Stimulated activated naive CD8-positive, alpha-beta T cell treated with anti-CD3 and anti-CD28 coated beads, Interleukin-15, Interleukin-2, amounts not matched to agents 100 ng/mL and 50 ng/mL, for 24 hours (primary cell): ENCODE data around the gene ICA1L.

Experiments used
- H3K27ac Mint-ChIP-seq: one replicate; pipeline ENCODE4 v1.8.0; 2021; ENCODE audit warnings: mild to moderate bottlenecking, mixed read lengths
- H3K27me3 Mint-ChIP-seq: one replicate; pipeline ENCODE4 v1.8.0; 2021; ENCODE audit warnings: mixed read lengths
- H3K36me3 Mint-ChIP-seq: one replicate; pipeline ENCODE4 v1.8.0; 2021; ENCODE audit warnings: low read depth, mixed read lengths
- H3K4me1 Mint-ChIP-seq: one replicate; pipeline ENCODE4 v1.8.0; 2021; ENCODE audit warnings: low read depth, mixed read lengths
- H3K4me3 Mint-ChIP-seq: one replicate; pipeline ENCODE4 v1.8.0; 2021; ENCODE audit warnings: mild to moderate bottlenecking, mixed read lengths
- H3K9me3 Mint-ChIP-seq: one replicate; pipeline ENCODE4 v1.8.0; 2021; ENCODE audit warnings: mixed read lengths

Gene ICA1L

GRCh38 chr2:202754936-202755335 is 116.6 kb downstream of the ICA1L start:
- H3K36me3 Mint-ChIP-seq = peaks cover 35% of the 10 kb centered on the region
- H3K27me3 Mint-ChIP-seq = no peaks in the 10 kb centered on the region
- no peaks in the 10 kb centered on the region for H3K9me3 Mint-ChIP-seq
- H3K4me1 Mint-ChIP-seq = peaks cover 37% of the 10 kb centered on the region
- peak overlapping the region; percentile 19 for H3K27ac Mint-ChIP-seq
- no peak overlapping the region for H3K4me3 Mint-ChIP-seq

GRCh38 chr2:202752071-202752470 is 119.5 kb downstream of the ICA1L start:
- Mint-ChIP-seq H3K27ac (no peak overlapping the region), H3K36me3 (peaks cover 17% of the 10 kb centered on the region), H3K27me3 (no peaks in the 10 kb centered on the region), H3K4me1 (peaks cover 42% of the 10 kb centered on the region), H3K4me3 (no peak overlapping the region), H3K9me3 (no peaks in the 10 kb centered on the region)

DNA sequence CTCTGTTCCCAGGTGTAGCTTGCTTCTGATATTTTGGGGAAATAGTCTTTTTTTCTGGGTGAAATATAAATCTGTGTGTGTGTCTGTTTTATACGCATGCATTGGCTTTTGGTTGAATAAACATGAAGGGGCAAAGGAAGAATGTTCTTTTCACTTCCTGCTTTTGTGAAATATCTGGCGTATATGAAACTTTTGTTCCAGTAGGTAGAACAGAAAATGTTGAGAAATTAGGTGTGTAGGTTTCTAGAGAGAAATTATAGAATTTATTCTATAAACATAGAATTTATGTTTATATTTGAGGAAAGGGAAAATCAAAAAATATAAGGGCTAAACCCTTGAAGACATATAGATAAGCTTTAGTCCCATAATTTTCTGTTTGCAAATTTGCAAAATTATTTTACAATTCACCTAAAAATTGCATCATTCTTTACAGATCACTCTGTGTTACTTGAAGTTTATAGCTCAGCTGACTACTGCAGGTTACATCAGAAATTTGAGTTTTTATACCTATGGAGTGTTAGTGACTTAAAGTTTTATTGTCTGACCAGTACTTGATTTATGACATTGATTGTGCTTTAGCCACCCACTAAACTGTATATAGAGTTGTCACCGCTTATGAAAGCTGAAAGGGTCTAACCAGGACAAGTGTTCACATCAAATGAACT is 120.7 kb downstream of the ICA1L start:
- H3K4me3 Mint-ChIP-seq = peak overlapping the region; percentile 15
- peak overlapping the region; percentile 85 for H3K27ac Mint-ChIP-seq
- H3K9me3 Mint-ChIP-seq = peaks cover 7% of the 10 kb centered on the region
- H3K4me1 Mint-ChIP-seq = peaks cover 42% of the 10 kb centered on the region
- H3K27me3 Mint-ChIP-seq = no peaks in the 10 kb centered on the region
- peaks cover 15% of the 10 kb centered on the region for H3K36me3 Mint-ChIP-seq

GRCh38 chr2:202749477-202749876 is 122.1 kb downstream of the ICA1L start:
- Mint-ChIP-seq H3K27me3 (no peaks in the 10 kb centered on the region), H3K36me3 (peaks cover 22% of the 10 kb centered on the region), H3K4me3 (no peak overlapping the region), H3K4me1 (peaks cover 42% of the 10 kb centered on the region), H3K9me3 (peaks cover 11% of the 10 kb centered on the region), H3K27ac (no peak overlapping the region)

- Mint-ChIP-seq H3K27ac (no peak overlapping the region), H3K9me3 (peaks cover 26% of the 10 kb centered on the region), H3K27me3 (no peaks in the 10 kb centered on the region), H3K36me3 (peaks cover 40% of the 10 kb centered on the region), H3K4me1 (peaks cover 4% of the 10 kb centered on the region), H3K4me3 (no peak overlapping the region)
Measured at GRCh38 chr2:202743613-202744012, 128.0 kb downstream of the ICA1L start.

GRCh38 chr2:202736826-202737225 is 134.7 kb downstream of the ICA1L start:
- Mint-ChIP-seq H3K36me3 (peaks cover 51% of the 10 kb centered on the region), H3K4me3 (no peak overlapping the region), H3K27me3 (no peaks in the 10 kb centered on the region), H3K27ac (no peak overlapping the region), H3K9me3 (peaks cover 10% of the 10 kb centered on the region), H3K4me1 (peaks cover 22% of the 10 kb centered on the region)

GRCh38 chr2:202726070-202726469 is 145.5 kb downstream of the ICA1L start:
- Mint-ChIP-seq H3K9me3 (no peaks in the 10 kb centered on the region), H3K27me3 (no peaks in the 10 kb centered on the region), H3K27ac (no peak overlapping the region), H3K4me1 (peaks cover 20% of the 10 kb centered on the region), H3K36me3 (peaks cover 34% of the 10 kb centered on the region), H3K4me3 (no peak overlapping the region)

DNA sequence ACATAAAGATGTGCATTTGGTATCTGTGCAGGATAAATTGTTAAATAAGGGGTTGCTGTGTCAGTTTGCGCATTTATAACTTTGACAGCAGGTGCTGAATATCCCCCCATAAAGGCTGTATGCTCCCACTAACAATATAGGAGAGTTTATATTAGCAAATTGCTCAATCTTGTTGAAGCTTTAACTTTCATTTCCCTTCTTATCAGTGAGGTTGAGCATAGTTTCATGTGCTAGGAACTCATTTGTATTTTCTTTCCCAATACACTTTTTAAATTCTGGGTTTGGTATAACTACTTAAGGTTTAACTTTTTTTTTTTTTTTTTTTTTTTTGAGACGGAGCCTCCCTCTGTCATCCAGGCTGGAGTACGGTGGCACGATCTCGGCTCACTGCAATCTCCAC is 147.8 kb downstream of the ICA1L start:
- Mint-ChIP-seq H3K9me3 (no peaks in the 10 kb centered on the region), H3K4me3 (no peak overlapping the region), H3K27me3 (no peaks in the 10 kb centered on the region), H3K27ac (no peak overlapping the region), H3K4me1 (peaks cover 37% of the 10 kb centered on the region), H3K36me3 (peaks cover 18% of the 10 kb centered on the region)
